GM12878 (cell line): ENCODE data around the gene DZANK1. TPM values are rescaled to one million over a fixed set of nuclear protein-coding genes. Genes with fewer than 3 reads are reported as not detected.

ENCODE experiments used
- CEBPB ChIP-seq, 2 experiments: fragments of 150-350 bp in 1 of 2; IDR thresholded peaks; 2 replicates each; pipeline ENCODE4 v1.6.1; 2012 to 2014; ENCODE audit warnings: low read depth in 2 of 2, low read length in 2 of 2, borderline replicate concordance in 1 of 2, inconsistent platforms in 1 of 2
- MTA3 ChIP-seq: IDR thresholded peaks from 2 replicates; pipeline ENCODE4 v1.6.1; 2012; ENCODE audit warnings: low read length, inconsistent platforms, borderline replicate concordance
- NFYA ChIP-seq: IDR thresholded peaks from 2 replicates; pipeline ENCODE4 v1.6.1; 2011; ENCODE audit warnings: low read depth, mild to moderate bottlenecking, low read length, improper control_type of control experiment, borderline replicate concordance
- RFX5 ChIP-seq: IDR thresholded peaks from 2 replicates; pipeline ENCODE4 v1.6.1; 2011; ENCODE audit warnings: low read depth, low read length, improper control_type of control experiment
- SPI1 ChIP-seq: IDR thresholded peaks from 2 replicates; pipeline ENCODE4 v1.6.1; 2011; ENCODE audit warnings: low read depth, mild to moderate bottlenecking, low read length, moderate library complexity, borderline replicate concordance; ENCODE audit not compliant: insufficient read depth
- SREBF2 ChIP-seq: IDR thresholded peaks from 2 replicates; pipeline ENCODE4 v1.6.1; 2012; ENCODE audit warnings: mild to moderate bottlenecking, low read length
- SRF ChIP-seq, 2 experiments: IDR thresholded peaks; 2 replicates each; pipeline ENCODE4 v1.6.1; 2011; ENCODE audit warnings: low read depth in 2 of 2, low read length in 2 of 2, mild to moderate bottlenecking in 1 of 2, moderate library complexity in 1 of 2
- SUZ12 ChIP-seq: fragments of 200-600 bp; sonication (generic); IDR thresholded peaks from one replicate; pipeline ENCODE4 v1.6.1; 2018; ENCODE audit warnings: antibody characterized with exemption, mild to moderate bottlenecking; ENCODE audit not compliant: unreplicated experiment
- polyA plus RNA-seq, 11 experiments: library from polyadenylated mRNA; depleted of rRNA in 4 of 11; unstranded in 6 of 11; stranded (reverse) in 5 of 11; fragments of >200 nt; fragmentation: Nextera tagmentation in 4 of 11; fragmentation: Illumina TruSeq in 1 of 11; extraction: Ambion mirVana in 4 of 11; extraction: Trizol in 1 of 11; gene quantifications; 1 replicate in 1 of 11; 2 replicates in 10 of 11; pipeline versions ENCODE4 v1.2.1 to v1.2.3, GENCODE V29; 2011 to 2016; ENCODE audit warnings: inconsistent platforms in 2 of 11, missing spikeins in 2 of 11, low read depth in 1 of 11
- total RNA-seq, 4 experiments: library from RNA; depleted of rRNA in 3 of 4; stranded (reverse); fragments of >200 nt in 3 of 4; fragmentation: Illumina TruSeq in 1 of 4; extraction: Trizol in 1 of 4; gene quantifications; 2 replicates each; pipeline versions ENCODE4 v1.2.1 to v1.2.3, GENCODE V29; 2013 to 2021
- TF ChIP-seq, protein P1 (sequence below): fragments of 450-650 bp; IDR thresholded peaks from 2 replicates; pipeline ENCODE4 v1.6.1; 2017; ENCODE audit warnings: mild to moderate bottlenecking
- TF ChIP-seq, protein P2 (sequence below): fragments of 450-650 bp; IDR thresholded peaks from 2 replicates; pipeline ENCODE4 v1.6.1; 2016; ENCODE audit warnings: mild to moderate bottlenecking, moderate library complexity, borderline replicate concordance
- TF ChIP-seq, protein P3 (sequence below): fragments of 450-650 bp; IDR thresholded peaks from 2 replicates; pipeline ENCODE4 v1.6.1; 2017; ENCODE audit warnings: borderline replicate concordance
- TF ChIP-seq, protein P4 (sequence below): IDR thresholded peaks from 2 replicates; pipeline ENCODE4 v1.6.1; 2011; ENCODE audit warnings: borderline replicate concordance, low read depth, mild to moderate bottlenecking, moderate library complexity, mixed read lengths, low read length; ENCODE audit not compliant: insufficient read depth; ENCODE audit errors: extremely low read length
- TF ChIP-seq, protein P5 (sequence below): IDR thresholded peaks from 2 replicates; pipeline ENCODE4 v1.6.1; 2011; ENCODE audit warnings: low read depth, low read length, improper control_type of control experiment, borderline replicate concordance
- TF ChIP-seq, protein P6 (sequence below): fragments of 450-650 bp; IDR thresholded peaks from 2 replicates; pipeline ENCODE4 v1.6.1; 2017; ENCODE audit warnings: mild to moderate bottlenecking, moderate library complexity

Gene DZANK1
- total and polyA plus RNA-seq, 10 of the 15 experiments (the other 5 are each of a cell fraction or from before 2014, with no cell fraction given) = 3.6 to 12.6 (median 6.5) TPM

DNA sequence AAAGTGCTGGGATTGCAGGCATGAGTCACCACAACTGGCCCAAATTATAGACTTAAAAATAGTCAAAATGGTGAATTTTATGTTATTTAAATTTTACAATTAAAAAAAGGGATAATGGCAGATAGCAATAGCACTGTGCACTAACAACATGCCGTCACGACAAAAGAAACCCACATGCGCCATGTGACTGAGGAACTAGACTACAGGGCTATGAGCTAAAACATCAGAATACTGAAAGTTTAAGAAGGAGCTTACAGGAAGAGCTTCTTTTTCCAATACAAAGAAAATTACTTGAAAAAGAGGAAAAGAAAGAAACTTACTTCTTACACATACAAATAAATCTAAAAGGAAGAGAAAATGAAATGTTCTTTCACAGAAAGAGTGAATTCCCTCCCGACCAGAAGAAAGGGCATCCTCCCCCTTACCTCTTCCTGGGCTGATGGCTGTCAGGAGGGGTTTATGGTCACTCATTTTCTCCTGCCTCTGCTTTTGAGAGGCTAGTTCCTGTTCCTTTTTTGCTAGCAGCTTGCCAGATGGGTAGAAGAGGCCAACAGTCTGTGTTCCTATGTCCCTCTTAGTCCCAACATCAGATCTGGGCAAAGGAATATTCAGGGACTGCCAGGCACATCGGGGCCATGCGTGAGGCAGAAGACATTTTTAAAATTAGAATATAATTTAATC is 54.5 kb downstream of the DZANK1 start (continued):
- TF ChIP-seq, protein P1, sequence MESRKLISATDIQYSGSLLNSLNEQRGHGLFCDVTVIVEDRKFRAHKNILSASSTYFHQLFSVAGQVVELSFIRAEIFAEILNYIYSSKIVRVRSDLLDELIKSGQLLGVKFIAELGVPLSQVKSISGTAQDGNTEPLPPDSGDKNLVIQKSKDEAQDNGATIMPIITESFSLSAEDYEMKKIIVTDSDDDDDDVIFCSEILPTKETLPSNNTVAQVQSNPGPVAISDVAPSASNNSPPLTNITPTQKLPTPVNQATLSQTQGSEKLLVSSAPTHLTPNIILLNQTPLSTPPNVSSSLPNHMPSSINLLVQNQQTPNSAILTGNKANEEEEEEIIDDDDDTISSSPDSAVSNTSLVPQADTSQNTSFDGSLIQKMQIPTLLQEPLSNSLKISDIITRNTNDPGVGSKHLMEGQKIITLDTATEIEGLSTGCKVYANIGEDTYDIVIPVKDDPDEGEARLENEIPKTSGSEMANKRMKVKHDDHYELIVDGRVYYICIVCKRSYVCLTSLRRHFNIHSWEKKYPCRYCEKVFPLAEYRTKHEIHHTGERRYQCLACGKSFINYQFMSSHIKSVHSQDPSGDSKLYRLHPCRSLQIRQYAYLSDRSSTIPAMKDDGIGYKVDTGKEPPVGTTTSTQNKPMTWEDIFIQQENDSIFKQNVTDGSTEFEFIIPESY = no peak
- TF ChIP-seq, protein P2, sequence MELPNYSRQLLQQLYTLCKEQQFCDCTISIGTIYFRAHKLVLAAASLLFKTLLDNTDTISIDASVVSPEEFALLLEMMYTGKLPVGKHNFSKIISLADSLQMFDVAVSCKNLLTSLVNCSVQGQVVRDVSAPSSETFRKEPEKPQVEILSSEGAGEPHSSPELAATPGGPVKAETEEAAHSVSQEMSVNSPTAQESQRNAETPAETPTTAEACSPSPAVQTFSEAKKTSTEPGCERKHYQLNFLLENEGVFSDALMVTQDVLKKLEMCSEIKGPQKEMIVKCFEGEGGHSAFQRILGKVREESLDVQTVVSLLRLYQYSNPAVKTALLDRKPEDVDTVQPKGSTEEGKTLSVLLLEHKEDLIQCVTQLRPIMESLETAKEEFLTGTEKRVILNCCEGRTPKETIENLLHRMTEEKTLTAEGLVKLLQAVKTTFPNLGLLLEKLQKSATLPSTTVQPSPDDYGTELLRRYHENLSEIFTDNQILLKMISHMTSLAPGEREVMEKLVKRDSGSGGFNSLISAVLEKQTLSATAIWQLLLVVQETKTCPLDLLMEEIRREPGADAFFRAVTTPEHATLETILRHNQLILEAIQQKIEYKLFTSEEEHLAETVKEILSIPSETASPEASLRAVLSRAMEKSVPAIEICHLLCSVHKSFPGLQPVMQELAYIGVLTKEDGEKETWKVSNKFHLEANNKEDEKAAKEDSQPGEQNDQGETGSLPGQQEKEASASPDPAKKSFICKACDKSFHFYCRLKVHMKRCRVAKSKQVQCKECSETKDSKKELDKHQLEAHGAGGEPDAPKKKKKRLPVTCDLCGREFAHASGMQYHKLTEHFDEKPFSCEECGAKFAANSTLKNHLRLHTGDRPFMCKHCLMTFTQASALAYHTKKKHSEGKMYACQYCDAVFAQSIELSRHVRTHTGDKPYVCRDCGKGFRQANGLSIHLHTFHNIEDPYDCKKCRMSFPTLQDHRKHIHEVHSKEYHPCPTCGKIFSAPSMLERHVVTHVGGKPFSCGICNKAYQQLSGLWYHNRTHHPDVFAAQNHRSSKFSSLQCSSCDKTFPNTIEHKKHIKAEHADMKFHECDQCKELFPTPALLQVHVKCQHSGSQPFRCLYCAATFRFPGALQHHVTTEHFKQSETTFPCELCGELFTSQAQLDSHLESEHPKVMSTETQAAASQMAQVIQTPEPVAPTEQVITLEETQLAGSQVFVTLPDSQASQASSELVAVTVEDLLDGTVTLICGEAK = no peak
- no peak for TF ChIP-seq SREBF2
- TF ChIP-seq SRF (IDR thresholded peaks at IDR 0.05; ENCODE audit: low read depth in 2 of 2, low read length in 2 of 2) = no peak
- TF ChIP-seq SUZ12 = no peak
- TF ChIP-seq, protein P3, sequence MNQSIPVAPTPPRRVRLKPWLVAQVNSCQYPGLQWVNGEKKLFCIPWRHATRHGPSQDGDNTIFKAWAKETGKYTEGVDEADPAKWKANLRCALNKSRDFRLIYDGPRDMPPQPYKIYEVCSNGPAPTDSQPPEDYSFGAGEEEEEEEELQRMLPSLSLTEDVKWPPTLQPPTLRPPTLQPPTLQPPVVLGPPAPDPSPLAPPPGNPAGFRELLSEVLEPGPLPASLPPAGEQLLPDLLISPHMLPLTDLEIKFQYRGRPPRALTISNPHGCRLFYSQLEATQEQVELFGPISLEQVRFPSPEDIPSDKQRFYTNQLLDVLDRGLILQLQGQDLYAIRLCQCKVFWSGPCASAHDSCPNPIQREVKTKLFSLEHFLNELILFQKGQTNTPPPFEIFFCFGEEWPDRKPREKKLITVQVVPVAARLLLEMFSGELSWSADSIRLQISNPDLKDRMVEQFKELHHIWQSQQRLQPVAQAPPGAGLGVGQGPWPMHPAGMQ = no peak
- TF ChIP-seq, protein P4, sequence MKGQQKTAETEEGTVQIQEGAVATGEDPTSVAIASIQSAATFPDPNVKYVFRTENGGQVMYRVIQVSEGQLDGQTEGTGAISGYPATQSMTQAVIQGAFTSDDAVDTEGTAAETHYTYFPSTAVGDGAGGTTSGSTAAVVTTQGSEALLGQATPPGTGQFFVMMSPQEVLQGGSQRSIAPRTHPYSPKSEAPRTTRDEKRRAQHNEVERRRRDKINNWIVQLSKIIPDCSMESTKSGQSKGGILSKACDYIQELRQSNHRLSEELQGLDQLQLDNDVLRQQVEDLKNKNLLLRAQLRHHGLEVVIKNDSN = peak; percentile 5
- TF ChIP-seq, protein P5, sequence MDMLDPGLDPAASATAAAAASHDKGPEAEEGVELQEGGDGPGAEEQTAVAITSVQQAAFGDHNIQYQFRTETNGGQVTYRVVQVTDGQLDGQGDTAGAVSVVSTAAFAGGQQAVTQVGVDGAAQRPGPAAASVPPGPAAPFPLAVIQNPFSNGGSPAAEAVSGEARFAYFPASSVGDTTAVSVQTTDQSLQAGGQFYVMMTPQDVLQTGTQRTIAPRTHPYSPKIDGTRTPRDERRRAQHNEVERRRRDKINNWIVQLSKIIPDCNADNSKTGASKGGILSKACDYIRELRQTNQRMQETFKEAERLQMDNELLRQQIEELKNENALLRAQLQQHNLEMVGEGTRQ = no peak; the same call in 1 of the 2 replicates
- no peak for TF ChIP-seq RFX5
- TF ChIP-seq, protein P6, sequence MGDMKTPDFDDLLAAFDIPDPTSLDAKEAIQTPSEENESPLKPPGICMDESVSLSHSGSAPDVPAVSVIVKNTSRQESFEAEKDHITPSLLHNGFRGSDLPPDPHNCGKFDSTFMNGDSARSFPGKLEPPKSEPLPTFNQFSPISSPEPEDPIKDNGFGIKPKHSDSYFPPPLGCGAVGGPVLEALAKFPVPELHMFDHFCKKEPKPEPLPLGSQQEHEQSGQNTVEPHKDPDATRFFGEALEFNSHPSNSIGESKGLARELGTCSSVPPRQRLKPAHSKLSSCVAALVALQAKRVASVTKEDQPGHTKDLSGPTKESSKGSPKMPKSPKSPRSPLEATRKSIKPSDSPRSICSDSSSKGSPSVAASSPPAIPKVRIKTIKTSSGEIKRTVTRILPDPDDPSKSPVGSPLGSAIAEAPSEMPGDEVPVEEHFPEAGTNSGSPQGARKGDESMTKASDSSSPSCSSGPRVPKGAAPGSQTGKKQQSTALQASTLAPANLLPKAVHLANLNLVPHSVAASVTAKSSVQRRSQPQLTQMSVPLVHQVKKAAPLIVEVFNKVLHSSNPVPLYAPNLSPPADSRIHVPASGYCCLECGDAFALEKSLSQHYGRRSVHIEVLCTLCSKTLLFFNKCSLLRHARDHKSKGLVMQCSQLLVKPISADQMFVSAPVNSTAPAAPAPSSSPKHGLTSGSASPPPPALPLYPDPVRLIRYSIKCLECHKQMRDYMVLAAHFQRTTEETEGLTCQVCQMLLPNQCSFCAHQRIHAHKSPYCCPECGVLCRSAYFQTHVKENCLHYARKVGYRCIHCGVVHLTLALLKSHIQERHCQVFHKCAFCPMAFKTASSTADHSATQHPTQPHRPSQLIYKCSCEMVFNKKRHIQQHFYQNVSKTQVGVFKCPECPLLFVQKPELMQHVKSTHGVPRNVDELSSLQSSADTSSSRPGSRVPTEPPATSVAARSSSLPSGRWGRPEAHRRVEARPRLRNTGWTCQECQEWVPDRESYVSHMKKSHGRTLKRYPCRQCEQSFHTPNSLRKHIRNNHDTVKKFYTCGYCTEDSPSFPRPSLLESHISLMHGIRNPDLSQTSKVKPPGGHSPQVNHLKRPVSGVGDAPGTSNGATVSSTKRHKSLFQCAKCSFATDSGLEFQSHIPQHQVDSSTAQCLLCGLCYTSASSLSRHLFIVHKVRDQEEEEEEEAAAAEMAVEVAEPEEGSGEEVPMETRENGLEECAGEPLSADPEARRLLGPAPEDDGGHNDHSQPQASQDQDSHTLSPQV = no peak
- TF ChIP-seq CEBPB (IDR thresholded peaks at IDR 0.05; ENCODE audit: borderline replicate concordance in 1 of 2, low read depth in 2 of 2, low read length in 2 of 2) = no peak
- peak; percentile 68; the same call in 1 of the 2 replicates for TF ChIP-seq SPI1
- no peak for TF ChIP-seq NFYA
- TF ChIP-seq MTA3 = no peak
